ENCODE data around the gene NCOR1.

NCOR1 gene

GRCh38 chr17:16048811-16049449 is 166.4 kb downstream of the NCOR1 start:
- no peaks in the 10 kb centered on the region for H3K27me3 ChIP-seq (ENCODE audit: low read length)
- H2AFZ ChIP-seq (ENCODE audit: low read depth, low read length, severe bottlenecking) = no peak overlapping the region
- no peaks in the 10 kb centered on the region for H3K9me2 ChIP-seq (replicated peaks; ENCODE audit: insufficient read depth, low read length)
- TF ChIP-seq, protein P1, sequence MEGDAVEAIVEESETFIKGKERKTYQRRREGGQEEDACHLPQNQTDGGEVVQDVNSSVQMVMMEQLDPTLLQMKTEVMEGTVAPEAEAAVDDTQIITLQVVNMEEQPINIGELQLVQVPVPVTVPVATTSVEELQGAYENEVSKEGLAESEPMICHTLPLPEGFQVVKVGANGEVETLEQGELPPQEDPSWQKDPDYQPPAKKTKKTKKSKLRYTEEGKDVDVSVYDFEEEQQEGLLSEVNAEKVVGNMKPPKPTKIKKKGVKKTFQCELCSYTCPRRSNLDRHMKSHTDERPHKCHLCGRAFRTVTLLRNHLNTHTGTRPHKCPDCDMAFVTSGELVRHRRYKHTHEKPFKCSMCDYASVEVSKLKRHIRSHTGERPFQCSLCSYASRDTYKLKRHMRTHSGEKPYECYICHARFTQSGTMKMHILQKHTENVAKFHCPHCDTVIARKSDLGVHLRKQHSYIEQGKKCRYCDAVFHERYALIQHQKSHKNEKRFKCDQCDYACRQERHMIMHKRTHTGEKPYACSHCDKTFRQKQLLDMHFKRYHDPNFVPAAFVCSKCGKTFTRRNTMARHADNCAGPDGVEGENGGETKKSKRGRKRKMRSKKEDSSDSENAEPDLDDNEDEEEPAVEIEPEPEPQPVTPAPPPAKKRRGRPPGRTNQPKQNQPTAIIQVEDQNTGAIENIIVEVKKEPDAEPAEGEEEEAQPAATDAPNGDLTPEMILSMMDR (IDR thresholded peaks at IDR 0.05; ENCODE audit: insufficient read depth, low read length, poor library complexity, severe bottlenecking) = no peak
- TF ChIP-seq EZH2phosphoT487 (conservative IDR thresholded peaks at IDR 0.05; ENCODE audit: low read length) = no peak
- no peak overlapping the region for H3K9ac ChIP-seq (ENCODE audit: low read length)
- H3K9me3 ChIP-seq (ENCODE audit: insufficient read depth, low read length) = no peaks in the 10 kb centered on the region
- H3F3A ChIP-seq (ENCODE audit: insufficient read depth) = no peaks in the 10 kb centered on the region
- no peak overlapping the region for H3K27ac ChIP-seq (ENCODE audit: low read depth, low read length)
- H4K20me1 ChIP-seq (ENCODE audit: low read depth, low read length) = no peaks in the 10 kb centered on the region
- 0 out of 2 replicates have a peak, but pooled peaks cover 3% of the 10 kb centered on the region for H3K36me3 ChIP-seq (ENCODE audit: low read length)
- no peak overlapping the region for H3K4me2 ChIP-seq (ENCODE audit: low read depth, low read length, poor library complexity, severe bottlenecking)
- no peaks in the 10 kb centered on the region for H3K79me2 ChIP-seq (ENCODE audit: insufficient read depth, low read length)
- no peak overlapping the region for H3K4me3 ChIP-seq (ENCODE audit: insufficient read depth, low read length, poor library complexity, severe bottlenecking)

DNA sequence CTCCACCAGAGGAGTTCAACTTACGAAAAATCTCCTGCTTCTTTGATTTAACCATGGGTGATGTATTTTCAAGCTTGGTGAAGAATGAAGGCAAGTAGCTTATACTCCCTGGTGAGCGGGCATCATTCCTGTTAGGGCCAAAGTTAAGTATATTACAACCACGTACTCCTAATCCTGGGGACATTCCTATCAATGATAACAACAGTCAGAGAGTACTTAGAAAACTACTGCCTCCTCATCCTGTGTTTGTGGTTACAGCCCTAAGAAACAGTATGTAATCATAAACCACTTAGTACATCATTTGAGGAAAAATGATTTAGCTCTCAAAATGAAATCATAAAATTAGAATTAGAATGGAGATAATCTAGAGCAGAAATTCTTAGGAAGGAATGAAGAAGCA is 168.4 kb downstream of the NCOR1 start:
- H3K4me2 ChIP-seq (ENCODE audit: low read depth, low read length, poor library complexity, severe bottlenecking) = no peak overlapping the region
- no peaks in the 10 kb centered on the region for H3K9me2 ChIP-seq (replicated peaks; ENCODE audit: insufficient read depth, low read length)
- H3K79me2 ChIP-seq (ENCODE audit: insufficient read depth, low read length) = no peaks in the 10 kb centered on the region
- H3K9me3 ChIP-seq (ENCODE audit: insufficient read depth, low read length) = no peaks in the 10 kb centered on the region
- no peak overlapping the region for H3K27ac ChIP-seq (ENCODE audit: low read depth, low read length)
- no peaks in the 10 kb centered on the region for H3K27me3 ChIP-seq (ENCODE audit: low read length)
- H3K4me3 ChIP-seq (ENCODE audit: insufficient read depth, low read length, poor library complexity, severe bottlenecking) = no peak overlapping the region
- H2AFZ ChIP-seq (ENCODE audit: low read depth, low read length, severe bottlenecking) = no peak overlapping the region
- TF ChIP-seq, protein P1 (IDR thresholded peaks at IDR 0.05; ENCODE audit: insufficient read depth, low read length, poor library complexity, severe bottlenecking) = no peak
- no peak for TF ChIP-seq EZH2phosphoT487 (conservative IDR thresholded peaks at IDR 0.05; ENCODE audit: low read length)
- H3F3A ChIP-seq (ENCODE audit: insufficient read depth) = no peaks in the 10 kb centered on the region
- H3K9ac ChIP-seq (ENCODE audit: low read length) = no peak overlapping the region
- peaks cover 3% of the 10 kb centered on the region; the same call in 1 of the 2 replicates for H3K36me3 ChIP-seq (ENCODE audit: low read length)
- H4K20me1 ChIP-seq (ENCODE audit: low read depth, low read length) = no peaks in the 10 kb centered on the region

DNA sequence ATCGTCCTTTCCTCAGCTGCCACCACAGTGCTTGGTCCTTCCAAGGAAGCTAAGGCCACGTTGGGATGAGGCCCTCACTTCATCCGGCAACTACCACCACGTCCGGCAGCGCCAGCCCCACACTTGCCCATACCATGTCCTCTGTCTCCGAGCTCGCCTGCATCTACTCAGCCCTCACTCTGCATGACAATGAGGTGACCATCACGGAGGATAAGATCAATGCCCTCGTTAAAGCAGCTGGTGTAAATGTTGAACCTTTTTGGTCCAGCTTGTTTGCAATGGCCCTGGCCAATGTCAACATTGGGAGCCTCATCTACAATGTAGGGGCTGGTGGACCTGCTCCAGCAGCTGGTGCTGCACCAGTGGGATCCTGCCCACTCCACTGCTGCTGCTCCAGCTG is 170.8 kb downstream of the NCOR1 start:
- no peaks in the 10 kb centered on the region for H3F3A ChIP-seq (ENCODE audit: insufficient read depth)
- H2AFZ ChIP-seq (ENCODE audit: low read depth, low read length, severe bottlenecking) = no peak overlapping the region
- H3K9ac ChIP-seq (ENCODE audit: low read length) = no peak overlapping the region
- TF ChIP-seq, protein P1 (IDR thresholded peaks at IDR 0.05; ENCODE audit: insufficient read depth, low read length, poor library complexity, severe bottlenecking) = no peak
- TF ChIP-seq EZH2phosphoT487 (conservative IDR thresholded peaks at IDR 0.05; ENCODE audit: low read length) = no peak
- no peaks in the 10 kb centered on the region for H3K79me2 ChIP-seq (ENCODE audit: insufficient read depth, low read length)
- peaks cover 5% of the 10 kb centered on the region; the same call in 1 of the 2 replicates for H3K36me3 ChIP-seq (ENCODE audit: low read length)
- no peak overlapping the region for H3K27ac ChIP-seq (ENCODE audit: low read depth, low read length)
- H3K9me2 ChIP-seq (replicated peaks; ENCODE audit: insufficient read depth, low read length) = no peaks in the 10 kb centered on the region
- H4K20me1 ChIP-seq (ENCODE audit: low read depth, low read length) = no peaks in the 10 kb centered on the region
- no peak overlapping the region for H3K4me2 ChIP-seq (ENCODE audit: low read depth, low read length, poor library complexity, severe bottlenecking)
- no peaks in the 10 kb centered on the region for H3K9me3 ChIP-seq (ENCODE audit: insufficient read depth, low read length)
- no peaks in the 10 kb centered on the region for H3K27me3 ChIP-seq (ENCODE audit: low read length)
- no peak overlapping the region for H3K4me3 ChIP-seq (ENCODE audit: insufficient read depth, low read length, poor library complexity, severe bottlenecking)
